Activated T-cell treated with anti-CD3 and anti-CD28 coated beads for 1 hour (primary cell): ENCODE measurements around the gene ZBTB8A.
A peak's percentile ranks its signal among the peaks of the same experiment; 100 is the strongest.
"Not testable (repeated sequence)": the region's sequence is repeated elsewhere in the genome, so short reads cannot be mapped to it uniquely, and the experiment has no call there.

Source experiments
- DNase-seq: peaks from one replicate; pipeline ENCODE4 v3.0.0-alpha.2; 2020; ENCODE audit warnings: low read depth

ZBTB8A gene

DNA sequence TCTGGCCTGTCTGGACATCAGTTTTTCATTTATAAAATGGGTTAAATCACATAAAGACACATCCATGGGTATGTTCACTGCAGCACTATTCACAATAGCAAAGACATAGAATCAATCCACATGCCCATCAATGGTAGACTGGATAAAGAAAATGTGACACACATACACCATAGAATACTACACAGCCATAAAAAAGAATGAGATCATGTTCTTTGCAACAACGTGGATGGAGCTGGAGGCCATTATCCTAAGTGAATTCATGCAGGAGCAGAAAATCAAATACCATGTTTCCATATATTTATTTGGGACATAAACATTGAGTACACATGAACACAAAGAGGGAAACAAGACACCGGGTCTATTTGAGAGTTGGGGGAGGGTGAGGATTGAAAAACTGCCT lies 83.0 kb downstream of the ZBTB8A start:
- no peak for DNase-seq

DNA sequence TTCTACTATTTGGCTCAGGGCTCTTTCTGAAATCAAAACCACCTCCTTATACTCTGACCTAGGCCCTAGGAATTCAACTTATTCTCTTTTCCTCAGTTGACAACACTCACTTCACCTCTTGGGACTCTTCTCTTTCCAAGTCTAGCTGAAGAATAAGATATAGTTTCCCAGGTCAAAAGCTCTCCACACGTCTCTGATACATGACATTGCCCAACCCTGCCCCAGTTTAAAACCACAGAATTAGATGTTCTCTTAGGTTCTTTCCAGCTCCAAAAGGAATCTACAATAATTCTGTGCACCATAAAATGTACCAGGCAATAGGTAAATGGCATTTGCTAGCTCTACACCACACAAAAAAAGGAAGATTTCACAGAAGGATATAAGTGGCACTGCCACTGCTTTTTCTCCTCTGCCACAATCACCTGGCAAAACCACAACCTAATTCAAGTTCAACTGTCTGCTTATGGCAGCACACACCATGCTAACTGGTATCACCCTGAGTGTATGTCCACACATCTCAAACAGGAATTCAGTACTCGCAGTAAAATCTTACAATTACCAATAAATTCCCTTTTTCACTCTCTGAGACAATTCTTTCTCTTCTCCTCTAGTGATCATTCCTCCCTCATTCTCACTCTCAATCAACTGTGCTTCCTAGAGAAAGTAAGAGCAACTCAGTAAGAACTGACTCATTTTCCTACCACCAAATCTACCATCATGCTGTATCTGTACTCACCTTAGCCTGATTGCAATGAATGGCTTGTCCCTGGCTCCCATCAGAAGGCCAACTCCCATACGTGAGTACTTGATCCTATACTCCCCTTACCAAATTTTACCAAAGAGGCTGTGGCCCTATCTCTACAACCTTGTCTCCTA lies 83.8 kb downstream of the ZBTB8A start:
- no peak for DNase-seq

DNA sequence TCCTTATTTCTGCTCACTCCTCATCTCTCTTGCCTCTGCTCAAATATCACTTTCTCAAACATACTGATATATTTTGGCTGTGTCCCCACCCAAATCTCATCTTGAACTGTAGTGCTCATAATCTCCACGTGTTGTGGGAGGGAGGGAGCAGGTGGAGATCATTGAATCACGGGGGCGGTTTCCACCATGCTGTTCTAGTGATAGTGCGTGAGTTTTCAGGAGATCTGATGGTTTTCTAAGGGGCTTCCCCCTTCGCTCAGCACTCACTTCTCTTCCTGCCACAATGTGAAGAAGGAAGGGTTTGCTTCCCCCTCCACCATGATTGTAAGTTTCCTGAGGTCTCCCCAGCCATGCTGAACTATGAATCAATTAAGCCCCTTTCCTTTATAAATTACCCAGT lies 84.5 kb downstream of the ZBTB8A start:
- DNase-seq, result no peak

DNA sequence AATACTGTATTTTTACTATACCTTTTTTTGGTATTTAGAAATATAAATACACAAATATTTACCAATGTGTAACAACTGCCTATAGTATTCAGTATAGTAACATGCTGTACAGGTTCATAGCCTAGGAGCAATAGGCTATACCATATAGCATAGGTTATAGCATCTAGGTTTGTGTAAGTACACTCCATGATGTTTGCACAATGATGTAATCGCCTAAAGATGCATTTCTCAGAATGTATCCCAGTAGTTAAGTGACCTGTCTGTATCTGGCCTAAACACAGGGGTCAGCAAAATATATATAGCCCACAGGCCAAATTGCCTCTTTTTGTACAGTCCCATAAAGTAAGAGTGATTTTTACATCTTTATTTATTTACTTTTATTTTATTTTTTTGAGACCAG lies 86.9 kb downstream of the ZBTB8A start:
- no peak for DNase-seq

DNA sequence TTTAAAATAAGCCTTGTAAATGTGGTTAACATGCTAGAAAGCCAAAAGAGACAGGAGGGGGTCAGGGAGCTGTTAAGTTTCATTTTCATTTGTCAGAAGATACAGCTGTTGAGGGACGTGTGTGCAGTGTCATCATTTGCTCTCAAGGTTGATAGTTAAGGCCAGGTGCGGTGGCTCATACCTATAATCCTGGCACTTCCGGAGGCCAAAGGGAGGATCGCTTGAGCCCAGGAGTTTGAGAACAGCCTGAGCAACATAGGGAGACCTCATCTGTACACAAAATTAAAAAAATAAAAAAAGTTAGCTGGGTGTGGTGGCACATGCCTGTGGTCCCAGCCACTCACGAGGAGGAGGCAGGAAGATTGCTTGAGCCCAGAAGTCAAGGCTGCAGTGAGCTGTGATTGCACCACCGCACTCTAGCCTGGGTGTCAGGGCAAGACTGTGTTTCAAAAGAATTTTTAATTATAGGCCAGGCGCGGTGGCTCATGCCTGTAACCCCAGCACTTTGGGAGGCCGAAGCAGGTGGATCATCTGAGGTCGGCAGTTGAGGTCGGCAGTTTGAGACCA lies 88.5 kb downstream of the ZBTB8A start:
- no peak for DNase-seq

DNA sequence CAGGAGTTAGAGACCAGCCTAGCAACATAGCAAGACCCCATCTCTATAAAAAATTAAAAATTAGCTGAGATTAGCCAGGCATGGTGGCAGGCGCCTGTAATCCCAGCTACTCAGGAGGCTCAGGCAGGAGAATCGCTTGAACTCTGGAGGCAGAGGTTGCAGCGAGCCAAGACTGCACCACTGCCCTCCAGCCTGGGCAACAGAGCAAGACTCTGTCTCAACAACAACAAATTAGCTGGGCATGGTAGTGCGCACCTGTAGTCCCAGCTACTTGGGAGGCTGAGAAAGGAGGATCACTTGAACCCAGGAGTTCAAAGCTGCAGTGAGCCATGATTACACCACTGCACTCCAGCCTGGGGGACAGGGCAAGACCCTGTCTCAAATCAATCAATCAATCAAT lies 90.9 kb downstream of the ZBTB8A start:
- DNase-seq, result not testable (repeated sequence)

DNA sequence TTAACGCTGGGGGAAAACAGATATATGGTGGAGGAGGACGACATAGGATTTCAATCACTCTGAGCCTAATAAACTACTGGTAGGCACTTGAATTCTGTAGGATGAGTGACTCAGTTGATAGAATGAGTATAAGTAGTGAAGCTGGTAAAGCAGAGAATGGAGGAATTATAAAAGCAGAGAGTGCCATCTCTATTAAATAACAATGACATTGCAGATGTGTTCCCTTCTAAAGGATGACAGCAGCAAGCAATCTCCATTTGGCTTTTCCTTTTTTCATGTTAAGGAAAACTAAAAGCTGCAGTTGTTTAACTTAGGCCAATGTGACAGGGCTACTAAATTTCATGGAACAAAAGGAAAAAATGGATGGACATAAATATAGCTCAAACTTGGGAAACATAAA lies 93.6 kb downstream of the ZBTB8A start:
- no peak for DNase-seq

DNA sequence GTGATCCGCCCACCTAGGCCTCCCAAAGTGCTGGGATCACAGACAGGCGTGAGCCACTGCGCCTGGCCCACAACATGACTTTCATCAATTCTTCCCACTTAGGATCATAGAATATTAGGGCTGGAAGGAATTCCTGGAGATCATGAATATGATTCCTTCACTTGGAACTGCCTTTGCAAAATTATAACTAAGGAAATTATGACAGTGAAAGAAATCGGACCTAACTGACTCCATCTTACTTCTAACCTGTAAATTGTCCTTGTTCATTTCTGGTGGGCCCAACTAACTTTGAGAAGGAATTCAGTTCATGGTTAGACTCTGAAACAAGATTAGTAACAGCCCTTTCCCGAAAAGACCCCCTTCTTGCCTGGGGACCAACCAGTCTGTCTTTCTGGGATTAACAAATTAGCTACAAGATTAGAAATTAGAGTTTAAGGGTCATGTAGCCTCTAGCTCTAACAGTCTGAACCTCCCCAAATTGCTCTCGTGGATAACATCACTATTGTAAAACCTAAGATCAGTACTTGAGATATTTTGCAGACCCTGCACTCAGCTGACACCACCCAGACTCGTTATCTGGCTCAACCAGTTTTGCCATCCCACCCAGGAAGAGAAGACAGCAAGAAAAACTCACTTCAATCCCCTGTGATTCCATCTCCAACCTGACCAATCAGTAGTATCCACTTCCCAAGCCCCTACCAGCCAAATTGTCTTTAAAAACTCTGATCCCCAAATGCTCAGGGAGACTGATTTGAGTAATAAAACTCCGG lies 96.5 kb downstream of the ZBTB8A start:
- no peak for DNase-seq

DNA sequence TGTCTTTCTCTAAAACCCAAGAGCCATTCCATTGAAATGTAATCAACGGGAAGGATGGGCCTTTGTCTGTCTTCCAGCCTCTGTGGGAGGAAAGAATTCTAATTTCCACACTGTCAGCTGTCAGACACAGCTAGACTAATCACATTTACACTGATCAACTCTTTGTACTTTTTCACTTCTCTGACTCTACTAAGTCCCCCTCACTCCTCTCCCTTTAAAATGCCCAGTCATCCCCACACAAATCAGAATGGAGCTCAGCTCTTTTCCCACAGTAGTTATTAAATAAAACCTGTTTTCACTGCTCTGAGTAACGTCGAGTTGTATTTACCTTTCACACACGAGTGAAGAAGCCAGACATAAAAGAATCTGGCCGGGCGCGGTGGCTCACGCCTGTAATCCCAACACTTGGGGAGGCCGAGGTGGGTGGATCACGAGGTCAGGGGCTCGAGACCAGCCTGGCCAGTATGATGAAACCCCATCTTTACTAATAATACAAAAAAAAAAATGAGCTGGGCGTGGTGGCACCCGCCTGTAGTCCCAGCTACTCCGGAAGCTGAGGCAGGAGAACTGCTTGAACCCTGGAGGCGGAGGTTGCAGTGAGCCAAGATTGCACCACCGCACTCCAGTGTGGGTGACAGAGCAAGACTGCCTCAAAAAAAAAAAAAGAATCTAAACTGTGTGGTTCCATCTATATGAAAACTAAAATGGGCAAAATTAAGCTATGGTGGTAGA lies 97.9 kb downstream of the ZBTB8A start:
- no peak for DNase-seq

DNA sequence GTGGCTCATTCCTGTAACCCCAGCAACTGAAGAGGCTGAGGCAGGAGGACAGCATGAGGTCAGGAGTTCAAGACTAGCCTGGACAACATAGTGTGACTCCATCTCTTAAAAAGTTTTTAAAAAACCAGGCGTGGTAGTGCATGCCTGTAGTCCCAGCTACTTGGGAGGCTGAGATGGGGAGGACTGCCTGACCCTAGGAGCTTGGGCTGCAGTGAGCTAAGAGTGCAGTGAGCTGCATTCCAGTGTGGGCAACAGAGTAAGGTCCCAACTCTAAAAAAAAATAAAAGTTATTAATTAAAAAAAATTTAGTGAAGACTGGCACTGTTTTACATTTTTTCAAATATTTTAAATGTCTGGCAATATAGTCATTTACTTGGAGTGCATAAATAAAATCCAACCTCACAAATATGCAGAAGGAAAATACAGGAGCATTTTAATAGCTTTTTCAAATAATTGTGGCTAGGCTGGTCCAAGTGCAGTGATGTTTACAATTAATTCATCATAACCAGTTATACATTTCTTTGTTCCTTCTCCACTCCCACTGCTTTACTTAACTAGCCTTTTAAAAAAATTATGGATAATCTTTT lies 100.4 kb downstream of the ZBTB8A start:
- DNase-seq, result no peak

DNA sequence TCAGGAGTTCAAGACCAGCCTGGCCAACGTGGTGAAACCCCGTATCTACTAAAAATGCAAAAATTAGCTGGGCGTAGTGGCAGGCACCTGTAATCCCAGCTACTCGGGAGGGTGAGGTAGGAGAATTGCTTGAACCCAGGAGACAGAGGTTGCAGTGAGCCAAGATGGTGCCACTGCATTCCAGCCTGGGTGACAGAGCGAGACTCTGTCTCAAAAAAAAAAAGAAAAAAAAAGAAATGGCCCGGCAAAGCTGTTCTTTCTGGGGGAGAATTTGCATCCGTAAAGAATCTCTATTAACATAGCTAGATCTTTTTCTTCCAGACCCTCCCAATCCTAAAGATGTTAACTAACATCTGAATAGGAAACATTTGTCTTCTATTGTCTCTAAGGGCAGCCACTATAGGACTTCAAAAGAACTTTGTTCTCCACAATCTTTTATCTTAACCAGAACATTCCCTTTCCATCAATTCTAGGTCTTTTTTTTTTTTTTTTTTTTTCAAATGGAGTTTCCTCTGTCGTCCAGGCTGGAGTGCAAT lies 103.1 kb downstream of the ZBTB8A start:
- not testable (repeated sequence) for DNase-seq

DNA sequence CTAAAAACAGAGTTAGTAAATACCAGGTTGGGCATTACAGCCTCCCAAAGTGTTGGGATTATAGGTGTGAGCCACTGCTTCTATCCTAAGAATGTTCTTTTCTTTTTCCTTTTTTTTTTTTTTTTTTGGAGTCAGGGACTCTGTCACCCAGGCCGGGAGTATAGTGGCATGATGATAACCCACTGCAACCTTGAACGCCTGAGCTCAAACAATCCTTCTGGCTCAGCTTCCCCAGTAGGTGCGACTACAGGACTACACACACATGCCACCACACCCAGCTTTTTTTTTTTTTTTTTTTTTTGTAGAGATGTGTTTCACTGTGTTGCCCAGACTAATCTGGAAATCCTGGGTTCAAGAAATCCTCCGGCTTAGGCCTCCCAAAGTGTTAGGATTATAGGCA lies 105.2 kb downstream of the ZBTB8A start:
- no peak for DNase-seq

DNA sequence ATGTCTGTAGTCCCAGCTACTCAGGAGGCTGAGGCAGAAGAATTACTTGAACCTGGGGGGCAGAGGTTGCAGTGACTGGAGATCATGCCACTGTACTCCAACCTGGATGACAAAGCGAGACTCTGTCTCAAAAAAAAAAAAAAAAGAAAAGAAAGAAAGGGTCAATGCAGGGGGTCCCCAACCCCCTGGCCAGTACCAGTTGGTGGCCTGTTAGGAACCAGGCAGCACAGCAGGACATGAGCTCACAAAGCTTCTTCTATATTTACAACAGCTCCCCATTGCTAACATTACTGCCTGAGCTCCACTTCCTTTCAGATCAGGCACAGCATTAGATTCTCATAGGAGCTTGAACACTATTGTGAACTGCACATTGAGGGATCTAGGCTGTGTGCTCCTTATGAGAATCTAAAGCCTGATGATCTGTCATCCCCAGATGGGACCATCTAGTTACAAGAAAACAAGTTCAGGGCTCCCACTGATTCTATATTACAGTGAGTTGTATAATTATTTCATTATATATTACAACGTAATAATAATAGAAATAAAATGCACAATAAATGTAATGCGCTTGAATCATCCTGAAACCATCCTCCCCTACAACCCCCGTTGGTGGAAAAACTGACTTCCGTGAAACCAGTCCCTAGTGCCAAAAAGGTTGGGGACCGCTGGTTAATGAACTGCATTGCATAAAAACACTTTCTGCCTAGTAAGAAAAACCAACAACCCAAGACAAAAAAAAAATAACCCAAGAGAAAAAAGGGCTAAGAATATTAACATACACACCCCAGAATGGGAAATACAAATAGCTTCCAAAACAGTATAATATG lies 108.3 kb downstream of the ZBTB8A start:
- DNase-seq, result no peak

DNA sequence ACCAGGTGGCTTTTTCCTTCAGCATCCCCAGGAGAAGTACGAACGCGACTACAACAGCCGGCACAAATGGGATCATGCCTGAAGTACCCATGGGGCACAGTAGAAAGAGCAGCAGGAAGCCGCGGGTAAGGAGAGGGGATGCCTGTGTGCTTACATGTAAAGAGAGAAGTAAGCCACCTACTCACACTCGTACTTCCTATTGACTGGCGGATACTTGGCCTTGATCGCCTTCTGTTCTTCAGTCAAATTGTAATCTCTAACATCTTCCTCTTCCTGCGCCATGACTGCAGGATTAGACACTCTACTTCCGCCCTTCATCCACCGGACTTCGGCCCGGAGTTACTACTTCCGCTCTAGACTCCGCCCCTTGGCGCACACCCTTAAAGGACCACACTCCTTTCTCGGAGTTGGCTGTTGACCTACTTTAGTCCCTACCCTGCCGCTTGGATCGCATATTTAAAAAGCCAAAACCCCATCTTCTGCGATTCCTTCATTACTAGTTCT lies 111.1 kb downstream of the ZBTB8A start, which contains the start of gene ZBTB8OS:
TSS of gene ZBTB8OS (minus strand) at position 303 of the 504 bp plus-strand sequence. CDS start at position 282, 21 bp downstream.
- DNase-seq, result peak; percentile 76

DNA sequence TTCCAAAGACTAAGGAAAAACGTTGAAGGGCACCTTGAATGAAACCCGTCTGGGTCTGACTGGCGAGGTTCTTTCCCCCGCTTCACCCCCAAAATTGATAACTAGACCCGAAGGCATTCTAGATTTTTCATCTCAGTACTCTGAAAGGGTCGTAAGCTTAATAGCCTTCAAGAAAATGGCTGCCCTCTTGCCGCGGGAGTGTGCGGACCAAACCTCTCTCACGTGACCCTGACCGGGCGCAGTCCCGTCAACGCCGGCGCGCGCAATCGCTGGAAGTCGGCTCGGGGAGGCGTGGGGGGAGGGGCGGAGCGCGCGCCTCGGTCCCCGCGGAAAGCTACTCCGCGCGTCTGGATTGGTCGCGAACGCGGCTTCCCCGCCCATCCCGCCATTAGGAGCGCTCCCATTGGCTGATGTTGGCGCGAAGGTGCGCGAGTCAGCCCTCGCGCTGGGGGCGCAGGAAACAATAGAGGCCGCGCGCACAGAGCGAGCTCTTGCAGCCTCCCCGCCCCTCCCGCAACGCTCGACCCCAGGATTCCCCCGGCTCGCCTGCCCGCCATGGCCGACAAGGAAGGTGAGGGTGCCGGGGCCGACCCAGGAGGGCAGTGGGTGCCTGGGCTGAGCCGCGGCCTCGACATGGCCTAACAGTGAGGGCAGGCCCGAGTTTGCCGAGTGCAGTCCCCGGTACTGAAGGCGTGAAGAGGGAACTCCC lies 111.7 kb downstream of the ZBTB8A start, which contains the start of gene RBBP4:
TSS of gene RBBP4 (plus strand) at position 457 of the 709 bp plus-strand sequence. CDS start at position 556, 99 bp downstream.
- DNase-seq, result peak; percentile 98

DNA sequence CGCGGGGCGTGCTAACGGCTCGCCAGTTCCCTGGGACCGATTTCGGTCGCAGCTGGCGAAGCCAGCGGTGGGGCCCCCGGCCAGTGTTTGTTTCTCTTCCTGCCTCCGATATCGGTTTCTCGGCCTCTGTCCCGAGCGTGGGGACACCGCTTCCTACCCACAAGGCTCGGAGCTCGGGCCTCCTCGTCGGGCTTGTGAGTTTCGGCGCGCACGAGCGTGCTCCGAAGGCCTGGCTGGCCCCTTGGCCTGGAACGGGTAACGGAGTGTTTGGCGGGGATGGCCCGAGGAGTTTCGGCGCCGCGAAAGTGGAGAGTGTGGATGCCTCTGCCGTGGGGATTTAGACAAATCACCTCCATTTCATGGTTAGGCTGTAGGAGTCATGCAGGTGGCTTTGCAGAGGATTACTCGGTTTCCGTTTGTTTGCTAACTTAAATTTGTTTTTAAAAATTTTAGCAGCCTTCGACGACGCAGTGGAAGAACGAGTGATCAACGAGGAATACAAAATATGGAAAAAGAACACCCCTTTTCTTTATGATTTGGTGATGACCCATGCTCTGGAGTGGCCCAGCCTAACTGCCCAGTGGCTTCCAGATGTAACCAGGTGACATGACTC lies 112.3 kb downstream of the ZBTB8A start:
- DNase-seq, result no peak

DNA sequence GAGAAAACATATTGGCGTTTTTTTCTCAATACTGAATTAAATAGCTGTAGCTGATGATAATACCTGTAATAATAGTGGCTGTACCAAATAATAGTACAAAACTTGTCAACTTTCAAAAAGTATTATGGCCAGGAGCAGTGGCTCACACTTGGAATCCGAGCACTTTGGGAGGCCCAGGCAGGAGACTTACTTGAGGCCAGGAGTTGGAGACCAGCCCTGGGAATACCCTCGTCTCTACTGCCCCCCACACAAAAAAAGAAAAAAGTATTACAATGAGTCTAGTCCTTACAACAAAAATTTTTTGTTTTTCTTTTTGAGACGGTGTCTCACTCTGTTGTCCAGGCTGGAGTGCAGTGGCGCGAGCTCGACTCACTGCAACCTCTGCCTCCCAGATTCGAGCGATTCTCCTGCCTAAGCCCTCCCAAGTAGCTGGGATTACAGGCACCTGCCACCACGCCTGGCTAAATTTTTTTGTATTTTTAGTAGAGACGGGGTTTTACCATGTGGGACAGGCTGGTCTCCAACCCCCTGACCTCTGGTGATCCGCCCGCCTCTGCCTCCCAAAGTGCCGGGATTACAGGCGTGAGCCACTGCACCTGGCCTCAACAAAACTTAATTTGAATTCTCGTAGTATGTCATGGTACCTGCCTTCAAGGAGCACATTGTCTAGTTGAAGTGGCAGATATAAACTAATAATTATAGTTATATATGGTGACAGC lies 113.2 kb downstream of the ZBTB8A start:
- no peak for DNase-seq
